Karpas-422 (cell line): Measurements from ENCODE around the gene CFAP92. TPM values are rescaled to one million over a fixed set of nuclear protein-coding genes. Genes with fewer than 3 reads are reported as not detected.

Source experiments
- DNase-seq: peaks from one replicate; pipeline ENCODE4 v3.0.0-alpha.2; 2015
- H2AFZ ChIP-seq: fragments of 200-600 bp; sonication (generic); 2 replicates; pipeline ENCODE4 v1.6.1; 2014; ENCODE audit warnings: antibody characterized with exemption, low read length, mixed read lengths
- H3K27ac ChIP-seq: fragments of 200-600 bp; sonication (generic); 2 replicates; pipeline ENCODE4 v1.5.1; 2014; ENCODE audit warnings: mild to moderate bottlenecking, low read length, moderate library complexity
- H3K27me3 ChIP-seq: fragments of 200-600 bp; sonication (generic); 2 replicates; pipeline ENCODE4 v1.6.1; 2014; ENCODE audit warnings: low read length, mixed read lengths
- H3K36me3 ChIP-seq: fragments of 200-600 bp; sonication (generic); 2 replicates; pipeline ENCODE4 v1.6.1; 2014; ENCODE audit warnings: low read length, mixed read lengths; ENCODE audit not compliant: insufficient read depth
- H3K4me1 ChIP-seq: fragments of 200-600 bp; sonication (generic); 2 replicates; pipeline ENCODE4 v1.6.1; 2014; ENCODE audit warnings: mild to moderate bottlenecking, low read length, mixed read lengths
- H3K4me2 ChIP-seq: fragments of 200-600 bp; sonication (generic); 2 replicates; pipeline ENCODE4 v1.6.1; 2014; ENCODE audit warnings: low read length, low read depth, mild to moderate bottlenecking; ENCODE audit not compliant: poor library complexity, severe bottlenecking
- H3K4me3 ChIP-seq: fragments of 200-600 bp; sonication (generic); 2 replicates; pipeline ENCODE4 v1.5.1; 2014; ENCODE audit warnings: mild to moderate bottlenecking, antibody characterized with exemption, low read length, mixed read lengths
- H3K79me2 ChIP-seq: fragments of 200-600 bp; sonication (generic); 2 replicates; pipeline ENCODE4 v1.6.1; 2014; ENCODE audit warnings: mild to moderate bottlenecking, low read length, mixed read lengths
- H3K9ac ChIP-seq: fragments of 200-600 bp; sonication (generic); 2 replicates; pipeline ENCODE4 v1.6.0; 2014; ENCODE audit warnings: low read length
- H3K9me2 ChIP-seq: fragments of 200-600 bp; sonication (generic), shearing (Covaris generic); replicated peaks from 2 replicates; pipeline ENCODE4 v1.6.0; 2014; ENCODE audit warnings: mild to moderate bottlenecking, low read length, moderate library complexity; ENCODE audit not compliant: insufficient read depth
- H3K9me3 ChIP-seq: fragments of 300-700, 200-600 bp; sonication (generic); 2 replicates; pipeline ENCODE4 v1.6.1; 2014; ENCODE audit warnings: low read length, mixed read lengths
- H4K20me1 ChIP-seq: fragments of 200-600 bp; sonication (generic); 2 replicates; pipeline ENCODE4 v1.6.1; 2014; ENCODE audit warnings: mild to moderate bottlenecking, antibody characterized with exemption, low read length, low read depth; ENCODE audit not compliant: insufficient read depth
- total RNA-seq: library from RNA; depleted of rRNA; stranded (reverse); fragments of >200 nt; shearing (Covaris generic); gene quantifications from 2 replicates; pipeline ENCODE4 v1.2.3, GENCODE V29; 2014; ENCODE audit warnings: low replicate concordance

CFAP92 gene
- total RNA-seq, 1 experiment from 2014 or later = not detected

GRCh38 chr3:128922804-128923459, 70.9 kb downstream of the CFAP92 start:
- no peaks in the 10 kb centered on the region for H3K79me2 ChIP-seq
- no peaks in the 10 kb centered on the region for H3K4me1 ChIP-seq
- no peaks in the 10 kb centered on the region for H4K20me1 ChIP-seq
- no peaks in the 10 kb centered on the region for H3K27me3 ChIP-seq
- no peak overlapping the region for H2AFZ ChIP-seq
- H3K27ac ChIP-seq = no peak overlapping the region
- no peaks in the 10 kb centered on the region for H3K9me2 ChIP-seq
- peaks cover 22% of the 10 kb centered on the region for H3K9me3 ChIP-seq
- H3K4me3 ChIP-seq = no peak overlapping the region
- no peak overlapping the region for H3K4me2 ChIP-seq
- H3K36me3 ChIP-seq = peaks cover 19% of the 10 kb centered on the region
- no peak for DNase-seq
- H3K9ac ChIP-seq = no peak overlapping the region

- DNase-seq = no peak
- H3K36me3 ChIP-seq = peaks cover 48% of the 10 kb centered on the region
- H3K4me1 ChIP-seq = no peaks in the 10 kb centered on the region
- no peak overlapping the region for H3K4me3 ChIP-seq
- H3K9ac ChIP-seq = no peak overlapping the region
- no peak overlapping the region for H3K27ac ChIP-seq
- H3K9me3 ChIP-seq = peaks cover 12% of the 10 kb centered on the region
- H3K4me2 ChIP-seq = no peak overlapping the region
- no peaks in the 10 kb centered on the region for H3K79me2 ChIP-seq
- no peaks in the 10 kb centered on the region for H4K20me1 ChIP-seq
- no peaks in the 10 kb centered on the region for H3K27me3 ChIP-seq
- H2AFZ ChIP-seq = no peak overlapping the region
- H3K9me2 ChIP-seq = no peaks in the 10 kb centered on the region
These were observed 73.9 kb downstream of the CFAP92 start for GRCh38 chr3:128919988-128920387.

GRCh38 chr3:128917291-128917690, 76.6 kb downstream of the CFAP92 start:
- Histone ChIP-seq H3K27ac (no peak overlapping the region), H3K79me2 (no peaks in the 10 kb centered on the region), H3K4me2 (no peak overlapping the region), H4K20me1 (no peaks in the 10 kb centered on the region), H3K9ac (no peak overlapping the region), H3K27me3 (no peaks in the 10 kb centered on the region), H3K9me3 (peaks cover 7% of the 10 kb centered on the region; the same call in 1 of the 2 replicates), H3K9me2 (no peaks in the 10 kb centered on the region), H3K4me3 (no peak overlapping the region), H2AFZ (no peak overlapping the region), H3K36me3 (peaks cover 73% of the 10 kb centered on the region), H3K4me1 (no peaks in the 10 kb centered on the region)
- no peak for DNase-seq

GRCh38 chr3:128914966-128915645, 78.8 kb downstream of the CFAP92 start:
- Histone ChIP-seq H3K27ac (no peak overlapping the region), H3K36me3 (peaks cover 73% of the 10 kb centered on the region), H2AFZ (no peak overlapping the region), H3K9me2 (no peaks in the 10 kb centered on the region), H3K9ac (no peak overlapping the region), H4K20me1 (no peaks in the 10 kb centered on the region), H3K4me1 (no peaks in the 10 kb centered on the region), H3K4me2 (no peak overlapping the region), H3K79me2 (no peaks in the 10 kb centered on the region), H3K4me3 (no peak overlapping the region), H3K27me3 (no peaks in the 10 kb centered on the region), H3K9me3 (peaks cover 3% of the 10 kb centered on the region; the same call in 1 of the 2 replicates)
- DNase-seq = no peak

GRCh38 chr3:128911911-128912310, 82.0 kb downstream of the CFAP92 start:
- Histone ChIP-seq H3K4me2 (no peak overlapping the region), H3K36me3 (peaks cover 44% of the 10 kb centered on the region), H4K20me1 (no peaks in the 10 kb centered on the region), H3K27me3 (no peaks in the 10 kb centered on the region), H3K9me2 (no peaks in the 10 kb centered on the region), H3K79me2 (no peaks in the 10 kb centered on the region), H3K9ac (no peak overlapping the region), H3K27ac (no peak overlapping the region), H3K4me3 (no peak overlapping the region), H3K9me3 (no peaks in the 10 kb centered on the region; the same call in 1 of the 2 replicates), H2AFZ (no peak overlapping the region), H3K4me1 (no peaks in the 10 kb centered on the region)
- DNase-seq = no peak

- Histone ChIP-seq H3K4me1 (no peaks in the 10 kb centered on the region), H3K9me3 (no peaks in the 10 kb centered on the region), H3K4me2 (no peak overlapping the region), H2AFZ (no peak overlapping the region), H3K9ac (no peak overlapping the region), H4K20me1 (no peaks in the 10 kb centered on the region), H3K27ac (no peak overlapping the region), H3K79me2 (no peaks in the 10 kb centered on the region), H3K27me3 (no peaks in the 10 kb centered on the region), H3K4me3 (no peak overlapping the region), H3K9me2 (no peaks in the 10 kb centered on the region), H3K36me3 (peaks cover 25% of the 10 kb centered on the region)
- DNase-seq = no peak
These were observed 83.9 kb downstream of the CFAP92 start for GRCh38 chr3:128910006-128910405.

- Histone ChIP-seq H3K9me2 (no peaks in the 10 kb centered on the region), H3K27ac (no peak overlapping the region), H3K9me3 (no peaks in the 10 kb centered on the region), H4K20me1 (no peaks in the 10 kb centered on the region), H3K4me3 (no peak overlapping the region), H3K27me3 (no peaks in the 10 kb centered on the region), H3K4me2 (no peak overlapping the region), H3K9ac (no peak overlapping the region), H3K79me2 (no peaks in the 10 kb centered on the region), H3K36me3 (peaks cover 21% of the 10 kb centered on the region), H2AFZ (no peak overlapping the region), H3K4me1 (peaks cover 5% of the 10 kb centered on the region)
- DNase-seq = no peak
These were observed 84.9 kb downstream of the CFAP92 start for GRCh38 chr3:128908951-128909350.

GRCh38 chr3:128907706-128908445, 86.0 kb downstream of the CFAP92 start:
- Histone ChIP-seq H3K4me1 (peaks cover 16% of the 10 kb centered on the region), H2AFZ (no peak overlapping the region), H4K20me1 (no peaks in the 10 kb centered on the region), H3K9me2 (no peaks in the 10 kb centered on the region), H3K27me3 (no peaks in the 10 kb centered on the region), H3K79me2 (no peaks in the 10 kb centered on the region), H3K9ac (no peak overlapping the region), H3K27ac (no peak overlapping the region), H3K36me3 (peaks cover 15% of the 10 kb centered on the region), H3K4me2 (no peak overlapping the region), H3K4me3 (no peak overlapping the region), H3K9me3 (no peaks in the 10 kb centered on the region)
- DNase-seq = no peak
